K562 (cell line): ENCODE measurements around the gene DHX36. TPM values are rescaled to one million over a fixed set of nuclear protein-coding genes. Genes with fewer than 3 reads are reported as not detected.

Source experiments
- ATAC-seq: fragments of 200-7000 bp; cut with Tn5 transposase; 3 replicates; pipeline ENCODE4 v1.9.1; 2020; ENCODE audit warnings: moderate library complexity
- BruUV-seq: library from RNA; stranded (reverse); fragments of 400-500 nt; replicated peaks from 2 replicates; lab custom pipeline; 2021; lab: Mats Ljungman, UMichigan
- CTCF ChIA-PET: fragments of 300-600 bp; formaldehyde crosslinking; extraction: SDS; loops from one replicate; lab custom pipeline; 2021; ENCODE audit warnings: low intra/inter-chr PET ratio; lab: Yijun Ruan, JAX
- POLR2A ChIA-PET: fragments of 300-600, 350-650 bp; sonication (Branson Sonifier 250); formaldehyde crosslinking; extraction: SDS; loops from one replicate; lab custom pipeline; 2021; ENCODE audit warnings: antibody characterized with exemption, inconsistent platforms; lab: Yijun Ruan, JAX
- DNase-seq, 4 experiments: peaks; one replicate each; pipeline versions ENCODE4 v3.0.0 to v3.0.0-alpha.2; 2011 to 2018; ENCODE audit warnings: low spot score in 3 of 4, mixed read lengths in 3 of 4; ENCODE audit errors: extremely low read depth in 1 of 4
- FAIRE-seq: peaks from 2 replicates; lab custom pipeline; 2011; peaks lifted over from hg19 to GRCh38; lab: Jason Lieb, UNC
- H2AFZ ChIP-seq: 2 replicates; pipeline ENCODE4 v1.6.0; 2011; ENCODE audit warnings: low read depth, low read length, control low read depth, inconsistent platforms
- H3K27ac ChIP-seq: fragments of 200-600 bp; 3 replicates; pipeline ENCODE4 v1.8.0; 2011; ENCODE audit warnings: low read depth, mild to moderate bottlenecking, control low read depth, inconsistent platforms, low read length, moderate library complexity, mixed read lengths; ENCODE audit errors: extremely low read depth
- H3K27me3 ChIP-seq, 2 experiments: fragments of 300-600 bp in 1 of 2; 2 replicates in 1 of 2; 3 replicates in 1 of 2; pipeline versions ENCODE4 v1.6.0 to v1.8.0; 2011; ENCODE audit warnings: inconsistent platforms in 2 of 2, low read length in 2 of 2, mild to moderate bottlenecking in 1 of 2, mixed read lengths in 1 of 2, moderate library complexity in 1 of 2; ENCODE audit not compliant: control insufficient read depth in 2 of 2, insufficient read depth in 2 of 2
- H3K36me3 ChIP-seq: fragments of 300-600 bp; 3 replicates; pipeline ENCODE4 v1.8.0; 2011; ENCODE audit warnings: mild to moderate bottlenecking, low read length, inconsistent platforms; ENCODE audit not compliant: control insufficient read depth, insufficient read depth
- H3K4me1 ChIP-seq, 2 experiments: fragments of 200-600 bp in 1 of 2; replicated peaks in 1 of 2; 2 replicates in 1 of 2; 3 replicates in 1 of 2; pipeline versions ENCODE4 v1.5.1 to v1.8.0; 2011; ENCODE audit warnings: inconsistent platforms in 2 of 2, low read length in 2 of 2, mild to moderate bottlenecking in 1 of 2, mixed read lengths in 1 of 2, moderate library complexity in 1 of 2; ENCODE audit not compliant: control insufficient read depth in 2 of 2, insufficient read depth in 2 of 2
- H3K4me2 ChIP-seq: 2 replicates; pipeline ENCODE4 v1.6.1; 2011; ENCODE audit warnings: low read length, control low read depth, inconsistent platforms, mixed read lengths; ENCODE audit not compliant: insufficient read depth
- H3K4me3 ChIP-seq: fragments of 200-600 bp; sonication (generic), shearing (Covaris generic); 2 replicates; pipeline ENCODE4 v1.5.1; 2016; ENCODE audit warnings: control low read depth, inconsistent platforms
- H3K79me2 ChIP-seq: fragments of 200-600 bp; 3 replicates; pipeline ENCODE4 v1.8.0; 2011; ENCODE audit warnings: low read length, inconsistent platforms; ENCODE audit not compliant: control insufficient read depth, insufficient read depth
- H3K9ac ChIP-seq, 2 experiments: 2 replicates each; pipeline versions ENCODE4 v1.6.0 to v1.6.1; 2011; ENCODE audit warnings: low read depth in 2 of 2, low read length in 2 of 2, control low read depth in 1 of 2, inconsistent platforms in 1 of 2, mild to moderate bottlenecking in 1 of 2, mixed read lengths in 1 of 2; ENCODE audit not compliant: insufficient read depth in 1 of 2
- H3K9me1 ChIP-seq: one replicate; pipeline ENCODE4 v1.6.0; 2011; ENCODE audit warnings: inconsistent platforms, mild to moderate bottlenecking, low read length, moderate library complexity; ENCODE audit not compliant: control insufficient read depth, insufficient read depth
- H3K9me3 ChIP-seq: replicated peaks from 2 replicates; pipeline ENCODE4 v1.5.1; 2011; ENCODE audit warnings: low read depth, low read length, inconsistent platforms; ENCODE audit not compliant: control insufficient read depth, insufficient read depth
- H4K20me1 ChIP-seq: replicated peaks from 2 replicates; pipeline ENCODE4 v1.6.1; 2011; ENCODE audit warnings: low read length, inconsistent platforms, mixed read lengths; ENCODE audit not compliant: control insufficient read depth, insufficient read depth
- DACH1 ChIP-seq: fragments of 450-650 bp; IDR thresholded peaks from 2 replicates; pipeline ENCODE4 v1.6.1; 2018; ENCODE audit not compliant: partially characterized antibody
- ELF1 ChIP-seq: fragments of 200-800 bp; sonication (Bioruptor generic); IDR thresholded peaks from 2 replicates; pipeline ENCODE4 v1.6.1; 2016; ENCODE audit warnings: missing genetic modification characterization, missing compliant biosample characterization
- HEY1 ChIP-seq: fragments of 250-450 bp; sonication (Bioruptor Pico); IDR thresholded peaks from 2 replicates; pipeline ENCODE4 v1.5.0; 2020; ENCODE audit warnings: mild to moderate bottlenecking, moderate library complexity, borderline replicate concordance
- MCM5 ChIP-seq: fragments of 450-650 bp; IDR thresholded peaks from 2 replicates; pipeline ENCODE4 v1.6.1; 2016; ENCODE audit warnings: low read depth
- RAD21 ChIP-seq, 2 experiments: fragments of 250-450 bp in 1 of 2; fragments of 450-650 bp in 1 of 2; sonication (Bioruptor Pico) in 1 of 2; formaldehyde crosslinking in 1 of 2; IDR thresholded peaks in 1 of 2; conservative IDR thresholded peaks in 1 of 2; 2 replicates each; pipeline versions ENCODE4 v1.4.0 to v1.8.0; 2020 to 2022; ENCODE audit warnings: mild to moderate bottlenecking in 2 of 2, moderate library complexity in 1 of 2
- TSC22D4 ChIP-seq: fragments of 450-650 bp; IDR thresholded peaks from 2 replicates; pipeline ENCODE4 v1.6.1; 2016; ENCODE audit warnings: missing genetic modification characterization, missing biosample characterization, control low read depth
- WGBS: fragments of 100-300 bp; shearing (Covaris generic); methylation state at CpG from one replicate; pipeline ENCODE4 v1.1.6; 2016; ENCODE audit warnings: low coverage, mixed read lengths; ENCODE audit not compliant: insufficient coverage; ENCODE audit errors: missing lambda C conversion rate; 5-methylcytosine and 5-hydroxymethylcytosine counted together
- in situ Hi-C: fragments of 300-500 bp; cut with MboI; formaldehyde crosslinking; loops from 4 replicates; pipeline ENCODE4 v1.15.0; 2018; ENCODE audit warnings: inconsistent platforms, mixed read lengths
- intact Hi-C: fragments of 100-400 bp; cut with micrococcal nuclease; formaldehyde crosslinking; loops from 2 replicates; pipeline ENCODE4 v1.14.2; 2022
- polyA plus RNA-seq, 8 experiments: library from polyadenylated mRNA; depleted of rRNA in 4 of 8; stranded (reverse) in 5 of 8; unstranded in 3 of 8; fragments of >200 nt; fragmentation: Nextera tagmentation in 2 of 8; fragmentation: Illumina TruSeq in 1 of 8; extraction: Ambion mirVana in 2 of 8; extraction: Trizol in 1 of 8; gene quantifications; 2 replicates each; pipeline versions ENCODE4 v1.2.1 to v1.2.3, GENCODE V29; 2011 to 2014; ENCODE audit warnings: inconsistent platforms in 1 of 8, missing spikeins in 1 of 8
- total RNA-seq, 7 experiments: library from RNA; depleted of rRNA in 6 of 7; stranded (reverse); fragments of >200 nt in 6 of 7; fragmentation: Illumina TruSeq in 2 of 7; extraction: Trizol in 2 of 7; gene quantifications; 2 replicates each; pipeline versions ENCODE4 v1.2.1 to v1.2.3, GENCODE V29; 2011 to 2021; ENCODE audit warnings: low replicate concordance in 1 of 7
- TF ChIP-seq, protein P1 (sequence below), 2 experiments: fragments of 250-450 bp in 1 of 2; fragments of 450-650 bp in 1 of 2; sonication (Bioruptor Pico) in 1 of 2; IDR thresholded peaks; 2 replicates each; pipeline versions ENCODE4 v1.6.1 to v1.8.0; 2016 to 2021; ENCODE audit warnings: mild to moderate bottlenecking in 2 of 2, moderate library complexity in 2 of 2, missing compliant biosample characterization in 1 of 2, missing genetic modification characterization in 1 of 2
- TF ChIP-seq, protein P2 (sequence below): fragments of 450-650 bp; IDR thresholded peaks from 2 replicates; pipeline ENCODE4 v1.6.1; 2017; ENCODE audit warnings: antibody characterized with exemption, mild to moderate bottlenecking

The DHX36 gene
- total and polyA plus RNA-seq, 9 of the 15 experiments (the other 6 are each of a cell fraction or from before 2014, with no cell fraction given) = 44.3 to 98.7 (median 57.0) TPM

DNA sequence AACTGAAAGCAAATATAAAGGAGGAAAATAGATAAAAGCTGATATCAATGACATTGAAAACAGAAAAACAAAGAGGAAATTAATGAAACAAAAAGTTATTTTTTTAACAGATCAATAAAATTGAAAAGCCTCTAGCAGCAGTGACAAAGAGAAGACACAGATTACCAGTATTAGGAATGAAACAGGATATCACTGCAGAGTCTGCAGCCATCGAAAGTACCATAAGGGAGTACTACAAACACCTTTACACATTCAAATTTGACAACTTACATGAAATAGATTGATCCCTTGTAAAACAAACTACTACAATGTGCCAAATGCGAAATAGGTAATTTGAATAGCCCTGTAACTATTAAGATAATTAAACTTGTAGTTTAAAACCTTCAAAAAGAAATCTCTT lies 24.9 kb upstream of the DHX36 start:
- in situ Hi-C loops (no loop called here), intact Hi-C loops (no loop called here)
- DNase-seq (no peak), FAIRE-seq (no peak), ATAC-seq (no peak)
- Histone ChIP-seq H3K4me1 (no peaks in the 10 kb centered on the region), H3K27ac (no peak overlapping the region), H3K4me2 (no peak overlapping the region), H3K79me2 (no peaks in the 10 kb centered on the region), H3K4me3 (no peak overlapping the region), H2AFZ (no peak overlapping the region), H3K9ac (no peak overlapping the region), H3K9me3 (no peaks in the 10 kb centered on the region), H3K9me1 (no peaks in the 10 kb centered on the region), H3K36me3 (no peaks in the 10 kb centered on the region), H4K20me1 (no peaks in the 10 kb centered on the region), H3K27me3 (no peaks in the 10 kb centered on the region)
- CTCF ChIA-PET = no interaction called here
- TF ChIP-seq TSC22D4 (tag) (no peak), DACH1 (no peak), HEY1 (CRISPR knock-in tag) (no peak), ELF1 (tag) (no peak), MCM5 (no peak), RAD21 (CRISPR knock-in tag; conservative IDR thresholded peaks at IDR 0.05 in 1 of 2, IDR thresholded peaks at IDR 0.05 in 1 of 2) (no peak)
- TF ChIP-seq, protein P1, sequence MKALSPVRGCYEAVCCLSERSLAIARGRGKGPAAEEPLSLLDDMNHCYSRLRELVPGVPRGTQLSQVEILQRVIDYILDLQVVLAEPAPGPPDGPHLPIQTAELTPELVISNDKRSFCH (CRISPR knock-in tag; IDR thresholded peaks at IDR 0.05) = no peak
- TF ChIP-seq, protein P1 (tag; IDR thresholded peaks at IDR 0.05) = no peak
- TF ChIP-seq, protein P2, sequence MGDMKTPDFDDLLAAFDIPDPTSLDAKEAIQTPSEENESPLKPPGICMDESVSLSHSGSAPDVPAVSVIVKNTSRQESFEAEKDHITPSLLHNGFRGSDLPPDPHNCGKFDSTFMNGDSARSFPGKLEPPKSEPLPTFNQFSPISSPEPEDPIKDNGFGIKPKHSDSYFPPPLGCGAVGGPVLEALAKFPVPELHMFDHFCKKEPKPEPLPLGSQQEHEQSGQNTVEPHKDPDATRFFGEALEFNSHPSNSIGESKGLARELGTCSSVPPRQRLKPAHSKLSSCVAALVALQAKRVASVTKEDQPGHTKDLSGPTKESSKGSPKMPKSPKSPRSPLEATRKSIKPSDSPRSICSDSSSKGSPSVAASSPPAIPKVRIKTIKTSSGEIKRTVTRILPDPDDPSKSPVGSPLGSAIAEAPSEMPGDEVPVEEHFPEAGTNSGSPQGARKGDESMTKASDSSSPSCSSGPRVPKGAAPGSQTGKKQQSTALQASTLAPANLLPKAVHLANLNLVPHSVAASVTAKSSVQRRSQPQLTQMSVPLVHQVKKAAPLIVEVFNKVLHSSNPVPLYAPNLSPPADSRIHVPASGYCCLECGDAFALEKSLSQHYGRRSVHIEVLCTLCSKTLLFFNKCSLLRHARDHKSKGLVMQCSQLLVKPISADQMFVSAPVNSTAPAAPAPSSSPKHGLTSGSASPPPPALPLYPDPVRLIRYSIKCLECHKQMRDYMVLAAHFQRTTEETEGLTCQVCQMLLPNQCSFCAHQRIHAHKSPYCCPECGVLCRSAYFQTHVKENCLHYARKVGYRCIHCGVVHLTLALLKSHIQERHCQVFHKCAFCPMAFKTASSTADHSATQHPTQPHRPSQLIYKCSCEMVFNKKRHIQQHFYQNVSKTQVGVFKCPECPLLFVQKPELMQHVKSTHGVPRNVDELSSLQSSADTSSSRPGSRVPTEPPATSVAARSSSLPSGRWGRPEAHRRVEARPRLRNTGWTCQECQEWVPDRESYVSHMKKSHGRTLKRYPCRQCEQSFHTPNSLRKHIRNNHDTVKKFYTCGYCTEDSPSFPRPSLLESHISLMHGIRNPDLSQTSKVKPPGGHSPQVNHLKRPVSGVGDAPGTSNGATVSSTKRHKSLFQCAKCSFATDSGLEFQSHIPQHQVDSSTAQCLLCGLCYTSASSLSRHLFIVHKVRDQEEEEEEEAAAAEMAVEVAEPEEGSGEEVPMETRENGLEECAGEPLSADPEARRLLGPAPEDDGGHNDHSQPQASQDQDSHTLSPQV = no peak
- 0% methylated on average over 2 of the region's 2 CpGs for WGBS
- BruUV-seq = no TSS peak
- POLR2A ChIA-PET = no interaction called here
